GM12891 (cell line): ENCODE results near the gene HOMER1.

ENCODE experiments used
- POLR2A ChIP-seq: IDR thresholded peaks from 2 replicates; pipeline ENCODE4 v1.6.1; 2011; ENCODE audit warnings: low read depth, low read length, control low read depth
- POLR2AphosphoS5 ChIP-seq: IDR thresholded peaks from 2 replicates; pipeline ENCODE4 v1.6.1; 2011; ENCODE audit warnings: low read depth, low read length, control low read depth

DNA sequence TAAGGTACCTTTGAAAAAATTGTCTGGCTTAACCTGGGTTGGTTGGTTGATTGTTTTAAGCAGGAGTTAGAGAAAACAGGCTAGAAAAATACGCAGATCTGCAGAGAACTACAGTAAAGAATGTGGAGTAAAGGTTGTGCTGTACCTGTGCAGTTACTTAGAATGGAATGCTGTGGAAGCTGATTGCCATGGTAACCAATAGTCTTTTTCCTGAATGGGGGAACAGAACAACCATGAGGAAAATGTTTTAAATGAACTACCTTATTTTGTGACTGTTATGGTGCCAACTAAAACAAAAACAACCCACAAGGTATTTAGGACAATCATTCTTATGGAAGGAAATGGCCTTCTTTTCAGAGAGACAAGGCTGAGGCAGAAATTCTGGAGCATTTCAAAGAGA is 4.8 kb upstream of the HOMER1 start:
- TF ChIP-seq POLR2A: no peak
- no peak for TF ChIP-seq POLR2AphosphoS5
